ENCODE measurements around the gene P3H4.
A peak's percentile ranks its signal among the peaks of the same experiment; 100 is the strongest.
"Not testable (repeated sequence)": the region's sequence is repeated elsewhere in the genome, so short reads cannot be mapped to it uniquely, and the experiment has no call there.

Gene P3H4

DNA sequence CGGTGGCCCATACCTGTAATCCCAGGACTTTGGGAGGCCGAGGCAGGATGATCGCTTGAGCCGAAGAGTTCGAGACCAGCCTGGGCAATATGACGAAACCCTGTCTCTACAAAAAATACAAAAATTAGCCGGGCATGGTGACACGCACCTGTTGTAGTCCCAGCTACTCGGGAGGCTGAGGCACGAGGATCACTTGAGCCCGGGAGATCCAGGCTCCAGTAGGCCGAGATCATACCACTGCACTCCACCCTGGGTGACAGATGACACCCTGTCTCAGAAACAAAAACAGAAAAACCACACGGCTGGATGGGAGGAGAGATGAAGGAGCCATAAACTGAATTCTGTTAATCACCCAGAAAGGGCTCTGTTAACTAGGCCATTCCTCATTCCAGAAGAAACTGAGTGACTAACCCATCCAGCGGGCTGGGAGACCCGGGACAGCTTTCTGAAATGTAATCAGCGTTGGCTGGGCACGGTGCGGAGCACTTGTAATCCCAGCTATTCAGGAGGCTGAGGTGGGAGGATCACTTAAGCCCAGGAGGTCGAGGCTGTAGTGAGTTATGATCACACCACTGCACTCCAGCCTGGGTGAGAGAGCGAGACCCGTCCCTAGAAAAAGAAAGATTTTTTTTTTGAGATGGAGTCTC is 24.9 kb upstream of the P3H4 start:
- Histone ChIP-seq H3K9me3 (ENCODE audit: control insufficient read depth, insufficient read depth, low read length) (no peaks in the 10 kb centered on the region), H3K4me1 (ENCODE audit: control insufficient read depth, insufficient read depth, low read length) (no peaks in the 10 kb centered on the region), H3K4me3 (ENCODE audit: low read length) (no peak overlapping the region; the same call in 1 of the 2 replicates), H3K27me3 (ENCODE audit: control insufficient read depth, insufficient read depth, low read length) (no peaks in the 10 kb centered on the region), H3K36me3 (ENCODE audit: control insufficient read depth, insufficient read depth, low read length) (no peaks in the 10 kb centered on the region), H3K27ac (ENCODE audit: low read length) (no peak overlapping the region)
- no CpG with 5 or more reads among the region's 21 CpGs for WGBS (ENCODE audit: insufficient coverage, insufficient read length)
- DNase-seq (ENCODE audit: low read depth, low spot score), result no peak

DNA sequence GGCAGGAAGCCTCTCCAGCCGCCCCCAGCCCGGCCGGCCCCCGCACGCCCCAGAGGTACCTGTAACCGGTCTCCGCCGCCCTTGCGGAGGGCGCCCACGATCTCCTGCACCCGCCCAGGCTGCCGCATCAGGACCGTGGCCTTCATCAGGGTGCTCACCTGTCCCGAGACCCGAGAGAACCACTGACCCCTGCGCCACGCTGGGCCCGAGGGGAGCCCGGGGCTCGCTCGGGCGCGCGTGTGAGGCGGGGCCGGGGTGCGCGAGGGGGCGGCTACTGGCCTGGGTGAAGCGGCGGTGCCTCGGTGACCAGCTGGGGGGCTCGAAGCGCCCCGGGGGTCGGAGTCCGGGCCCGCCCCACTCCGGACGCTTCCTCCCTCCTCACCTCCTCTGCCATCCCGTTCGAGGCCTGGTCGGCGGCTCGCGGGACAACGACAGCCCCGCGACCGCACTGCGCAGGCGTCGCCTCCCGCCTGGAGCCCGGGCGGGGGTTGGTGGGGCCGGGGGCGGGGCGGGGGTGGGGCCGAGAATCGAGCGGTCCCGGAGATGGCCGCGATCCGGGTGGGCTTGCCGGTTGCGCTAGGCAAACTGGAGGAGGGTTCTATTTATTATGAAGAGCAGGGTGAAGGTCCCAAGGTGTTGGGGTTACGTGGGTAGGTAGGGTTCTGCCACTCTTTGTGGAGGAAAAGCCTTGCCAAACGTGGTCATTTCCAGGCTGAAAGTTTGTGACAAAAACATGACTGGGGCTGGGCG is 24.2 kb upstream of the P3H4 start, which contains the start of gene NT5C3B:
NT5C3B (minus strand) TSS at position 433 of the 750 bp plus-strand sequence; CDS start at position 394, 39 bp downstream.
- Histone ChIP-seq H3K4me1 (ENCODE audit: control insufficient read depth, insufficient read depth, low read length) (no peaks in the 10 kb centered on the region), H3K27ac (ENCODE audit: low read length) (no peak within 1 kb of the TSS), H3K27me3 (ENCODE audit: control insufficient read depth, insufficient read depth, low read length) (no peaks in the 10 kb centered on the region), H3K36me3 (ENCODE audit: control insufficient read depth, insufficient read depth, low read length) (no peaks in the 10 kb centered on the region; the same call in 1 of the 2 replicates), H3K4me3 (ENCODE audit: low read length) (peak within 1 kb of the TSS; percentile 48), H3K9me3 (ENCODE audit: control insufficient read depth, insufficient read depth, low read length) (no peaks in the 10 kb centered on the region)
- no peak for DNase-seq (ENCODE audit: low read depth, low spot score)
- no CpG with 5 or more reads among the region's 72 CpGs for WGBS (ENCODE audit: insufficient coverage, insufficient read length)

DNA sequence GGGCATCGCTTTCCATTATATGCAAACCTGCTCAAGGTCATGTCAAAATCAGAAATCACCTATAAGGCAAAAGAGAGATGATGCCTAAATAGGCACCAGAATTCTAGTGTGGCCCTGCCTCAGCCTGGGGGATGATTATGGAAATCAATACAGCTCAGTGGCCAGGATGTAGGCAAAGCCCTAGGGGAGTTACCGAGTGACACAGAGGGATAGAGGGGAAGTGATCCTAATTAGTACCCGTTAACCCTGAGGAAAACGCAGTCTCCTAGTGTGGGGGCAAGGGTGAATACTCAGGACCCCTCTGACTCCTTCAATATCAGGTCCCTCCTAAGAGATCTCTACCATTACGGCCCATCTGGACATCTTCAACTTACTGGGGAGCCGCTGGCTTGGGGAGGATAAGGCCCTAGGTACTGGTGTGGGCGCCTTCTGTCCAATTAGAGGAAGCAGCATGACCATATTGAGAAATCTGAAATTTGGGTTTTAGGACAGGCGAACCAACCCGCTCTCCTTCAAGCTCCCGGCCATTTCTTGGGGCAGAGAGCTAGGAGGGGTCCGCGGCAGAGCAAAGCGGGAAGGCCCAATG is 23.6 kb upstream of the P3H4 start:
- Histone ChIP-seq H3K9me3 (ENCODE audit: control insufficient read depth, insufficient read depth, low read length) (no peaks in the 10 kb centered on the region), H3K4me3 (ENCODE audit: low read length) (peak overlapping the region; percentile 48; the same call in 1 of the 2 replicates), H3K4me1 (ENCODE audit: control insufficient read depth, insufficient read depth, low read length) (no peaks in the 10 kb centered on the region), H3K27ac (ENCODE audit: low read length) (no peak overlapping the region), H3K36me3 (ENCODE audit: control insufficient read depth, insufficient read depth, low read length) (peaks cover 3% of the 10 kb centered on the region; the same call in 1 of the 2 replicates), H3K27me3 (ENCODE audit: control insufficient read depth, insufficient read depth, low read length) (no peaks in the 10 kb centered on the region)
- no peak for DNase-seq (ENCODE audit: low read depth, low spot score)
- no CpG with 5 or more reads among the region's 13 CpGs for WGBS (ENCODE audit: insufficient coverage, insufficient read length)

DNA sequence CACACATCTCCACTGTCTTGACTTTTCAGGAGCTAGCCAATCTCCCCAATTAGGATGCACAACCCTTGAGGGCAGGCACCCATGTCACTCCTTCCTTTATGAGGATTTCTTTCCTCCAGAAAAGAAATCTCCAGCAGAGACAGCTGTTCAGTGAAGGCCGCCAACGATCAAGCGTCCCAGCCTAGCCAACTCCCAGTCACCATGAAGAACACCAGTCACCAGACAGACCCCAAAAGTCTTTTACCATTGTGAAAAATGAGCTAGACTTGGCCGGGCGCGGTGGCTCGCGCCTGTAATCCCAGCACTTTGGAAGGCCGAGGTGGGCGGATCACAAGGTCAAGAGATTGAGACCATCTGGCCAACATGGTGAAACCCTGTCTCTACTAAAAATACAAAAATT is 18.2 kb upstream of the P3H4 start:
- peaks cover 18% of the 10 kb centered on the region for H3K36me3 ChIP-seq (ENCODE audit: control insufficient read depth, insufficient read depth, low read length)

DNA sequence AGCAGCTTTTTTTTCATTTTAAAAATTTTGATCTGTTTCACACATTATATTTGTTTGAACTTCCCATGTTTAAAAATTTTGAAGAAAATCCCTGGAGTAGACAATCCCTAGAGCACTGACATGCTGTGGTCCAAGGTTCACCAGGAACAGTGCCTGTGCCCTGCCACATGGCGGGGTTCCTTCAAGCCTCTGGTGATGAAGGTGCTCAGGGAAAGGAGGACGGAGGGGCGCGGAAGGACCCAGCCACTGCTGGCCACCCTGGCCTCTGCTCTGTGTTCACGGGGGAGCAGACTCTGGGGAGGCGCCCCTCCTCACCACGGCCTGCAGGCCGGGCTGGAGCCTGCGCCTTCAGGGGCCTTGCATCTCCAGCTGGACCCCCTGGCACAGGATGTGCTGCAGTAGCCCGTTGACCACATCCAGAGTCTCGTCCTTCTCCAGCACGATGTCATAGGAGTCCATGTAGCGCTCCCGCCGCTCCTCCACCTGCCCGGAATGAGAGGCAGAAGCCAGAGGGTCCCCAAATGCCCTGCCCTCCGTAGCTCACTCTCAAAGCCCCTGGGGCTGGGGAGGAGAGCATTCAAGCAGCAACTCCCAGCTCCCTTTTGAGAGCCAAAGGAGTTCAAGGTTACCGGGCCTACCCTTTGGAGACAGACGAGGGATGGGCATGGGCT is 13.6 kb upstream of the P3H4 start:
- no peak for DNase-seq (ENCODE audit: low read depth, low spot score)
- H3K27ac ChIP-seq (ENCODE audit: low read length), result no peak overlapping the region
- H3K9me3 ChIP-seq (ENCODE audit: control insufficient read depth, insufficient read depth, low read length), result no peaks in the 10 kb centered on the region
- WGBS (ENCODE audit: insufficient coverage, insufficient read length), result no CpG with 5 or more reads among the region's 19 CpGs
- H3K4me1 ChIP-seq (ENCODE audit: control insufficient read depth, insufficient read depth, low read length), result no peaks in the 10 kb centered on the region
- H3K36me3 ChIP-seq (ENCODE audit: control insufficient read depth, insufficient read depth, low read length), result peaks cover 25% of the 10 kb centered on the region
- H3K27me3 ChIP-seq (ENCODE audit: control insufficient read depth, insufficient read depth, low read length), result no peaks in the 10 kb centered on the region
- H3K4me3 ChIP-seq (ENCODE audit: low read length), result no peak overlapping the region

More for the DNA sequence above, 18.2 kb upstream of the P3H4 start:
- H3K9me3 ChIP-seq (ENCODE audit: control insufficient read depth, insufficient read depth, low read length); H3K4me3 ChIP-seq (ENCODE audit: low read length); DNase-seq (ENCODE audit: low read depth, low spot score); H3K27ac ChIP-seq (ENCODE audit: low read length); H3K4me1 ChIP-seq (ENCODE audit: control insufficient read depth, insufficient read depth, low read length); H3K27me3 ChIP-seq (ENCODE audit: control insufficient read depth, insufficient read depth, low read length): not testable (repeated sequence)
- no CpG with 5 or more reads among the region's 10 CpGs for WGBS (ENCODE audit: insufficient coverage, insufficient read length)

DNA sequence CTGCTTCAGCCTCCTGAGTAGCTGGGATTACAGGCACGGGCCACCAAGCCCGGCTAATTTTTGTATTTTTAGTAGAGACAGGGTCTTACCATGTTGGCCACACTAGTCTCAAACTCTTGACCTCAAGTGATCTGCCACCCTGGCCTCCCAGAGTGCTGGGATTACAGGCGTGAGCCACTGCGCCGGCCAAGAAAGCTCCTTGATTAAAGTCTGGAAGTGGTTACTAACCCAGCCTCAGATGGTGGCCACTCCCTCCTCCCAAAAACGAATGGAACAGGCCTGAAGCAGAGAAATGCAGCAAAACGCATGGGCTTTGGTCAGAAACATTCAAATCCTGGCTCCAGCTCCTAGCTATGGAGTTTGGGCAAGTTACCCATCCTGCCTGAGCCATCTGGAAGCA is 12.3 kb upstream of the P3H4 start:
- H3K4me3 ChIP-seq (ENCODE audit: low read length), result no peak overlapping the region
- peaks cover 5% of the 10 kb centered on the region for H3K4me1 ChIP-seq (ENCODE audit: control insufficient read depth, insufficient read depth, low read length)
- no peak for DNase-seq (ENCODE audit: low read depth, low spot score)
- H3K36me3 ChIP-seq (ENCODE audit: control insufficient read depth, insufficient read depth, low read length), result peaks cover 31% of the 10 kb centered on the region
- H3K27me3 ChIP-seq (ENCODE audit: control insufficient read depth, insufficient read depth, low read length), result no peaks in the 10 kb centered on the region
- no CpG with 5 or more reads among the region's 7 CpGs for WGBS (ENCODE audit: insufficient coverage, insufficient read length)
- H3K27ac ChIP-seq (ENCODE audit: low read length), result no peak overlapping the region
- H3K9me3 ChIP-seq (ENCODE audit: control insufficient read depth, insufficient read depth, low read length), result no peaks in the 10 kb centered on the region

DNA sequence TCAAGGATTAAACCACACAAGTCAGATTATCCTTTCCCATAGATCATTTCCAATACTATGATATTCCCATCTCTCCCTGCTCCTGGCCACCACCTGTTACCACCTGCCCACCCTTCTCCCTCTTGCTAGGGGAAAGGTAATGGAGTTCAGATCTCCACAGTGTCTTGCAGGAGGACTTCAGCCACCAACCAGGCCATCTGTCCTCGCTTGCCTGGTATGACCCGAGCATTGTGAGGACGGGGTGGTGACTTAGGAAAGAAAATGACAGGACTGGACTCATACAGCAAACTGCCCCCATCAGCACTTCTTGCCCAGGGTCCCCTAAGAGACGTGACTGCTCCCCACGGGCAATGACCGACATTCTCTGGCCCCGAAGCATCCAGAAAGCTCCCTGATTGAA is 11.8 kb upstream of the P3H4 start:
- H3K36me3 ChIP-seq (ENCODE audit: control insufficient read depth, insufficient read depth, low read length), result peaks cover 28% of the 10 kb centered on the region
- no peaks in the 10 kb centered on the region for H3K9me3 ChIP-seq (ENCODE audit: control insufficient read depth, insufficient read depth, low read length)
- H3K27ac ChIP-seq (ENCODE audit: low read length), result no peak overlapping the region
- WGBS (ENCODE audit: insufficient coverage, insufficient read length), result no CpG with 5 or more reads among the region's 7 CpGs
- H3K4me3 ChIP-seq (ENCODE audit: low read length), result no peak overlapping the region
- DNase-seq (ENCODE audit: low read depth, low spot score), result no peak
- H3K27me3 ChIP-seq (ENCODE audit: control insufficient read depth, insufficient read depth, low read length), result no peaks in the 10 kb centered on the region
- peaks cover 7% of the 10 kb centered on the region for H3K4me1 ChIP-seq (ENCODE audit: control insufficient read depth, insufficient read depth, low read length)

DNA sequence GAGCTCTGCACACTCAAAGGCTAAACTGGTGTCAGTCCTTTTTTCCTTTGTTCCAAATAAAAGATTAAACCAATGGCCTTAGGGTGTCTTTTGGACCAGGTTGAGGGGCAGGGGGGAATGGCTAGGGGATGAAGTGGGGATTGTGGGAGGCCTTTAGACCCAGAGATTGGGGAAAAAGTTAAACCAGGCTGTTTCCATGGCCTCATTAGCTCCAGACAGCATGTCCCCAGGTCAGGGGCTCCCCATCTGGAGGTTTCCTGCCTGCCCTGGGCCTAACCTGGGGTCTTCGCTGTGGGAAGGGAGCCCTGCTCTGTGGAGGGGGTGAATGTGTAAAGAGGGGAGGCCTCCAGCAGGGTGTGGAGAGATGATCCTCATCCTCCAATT is 11.4 kb upstream of the P3H4 start:
- no peak for DNase-seq (ENCODE audit: low read depth, low spot score)
- WGBS (ENCODE audit: insufficient coverage, insufficient read length), result no CpG with 5 or more reads among the region's 1 CpG
- H3K4me3 ChIP-seq (ENCODE audit: low read length), result no peak overlapping the region
- peaks cover 7% of the 10 kb centered on the region for H3K4me1 ChIP-seq (ENCODE audit: control insufficient read depth, insufficient read depth, low read length)
- H3K27ac ChIP-seq (ENCODE audit: low read length), result no peak overlapping the region
- H3K27me3 ChIP-seq (ENCODE audit: control insufficient read depth, insufficient read depth, low read length), result no peaks in the 10 kb centered on the region
- H3K36me3 ChIP-seq (ENCODE audit: control insufficient read depth, insufficient read depth, low read length), result peaks cover 27% of the 10 kb centered on the region
- H3K9me3 ChIP-seq (ENCODE audit: control insufficient read depth, insufficient read depth, low read length), result no peaks in the 10 kb centered on the region

DNA sequence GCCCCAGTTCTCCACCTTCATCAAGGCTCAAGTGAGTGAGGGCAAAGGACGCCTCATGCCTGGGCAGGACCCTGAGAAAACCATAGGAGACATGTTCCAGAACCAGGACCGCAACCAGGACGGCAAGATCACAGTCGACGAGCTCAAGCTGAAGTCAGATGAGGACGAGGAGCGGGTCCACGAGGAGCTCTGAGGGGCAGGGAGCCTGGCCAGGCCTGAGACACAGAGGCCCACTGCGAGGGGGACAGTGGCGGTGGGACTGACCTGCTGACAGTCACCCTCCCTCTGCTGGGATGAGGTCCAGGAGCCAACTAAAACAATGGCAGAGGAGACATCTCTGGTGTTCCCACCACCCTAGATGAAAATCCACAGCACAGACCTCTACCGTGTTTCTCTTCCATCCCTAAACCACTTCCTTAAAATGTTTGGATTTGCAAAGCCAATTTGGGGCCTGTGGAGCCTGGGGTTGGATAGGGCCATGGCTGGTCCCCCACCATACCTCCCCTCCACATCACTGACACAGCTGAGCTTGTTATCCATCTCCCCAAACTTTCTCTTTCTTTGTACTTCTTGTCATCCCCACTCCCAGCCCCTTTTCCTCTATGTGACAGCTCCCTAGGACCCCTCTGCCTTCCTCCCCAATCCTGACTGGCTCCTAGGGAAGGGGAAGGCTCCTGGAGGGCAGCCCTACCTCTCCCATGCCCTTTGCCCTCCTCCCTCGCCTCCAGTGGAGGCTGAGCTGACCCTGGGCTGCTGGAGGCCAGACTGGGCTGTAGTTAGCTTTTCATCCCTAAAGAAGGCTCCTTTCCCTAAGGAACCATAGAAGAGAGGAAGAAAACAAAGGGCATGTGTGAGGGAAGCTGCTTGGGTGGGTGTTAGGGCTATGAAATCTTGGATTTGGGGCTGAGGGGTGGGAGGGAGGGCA is 10.7 kb upstream of the P3H4 start:
- Histone ChIP-seq H3K36me3 (ENCODE audit: control insufficient read depth, insufficient read depth, low read length) (peaks cover 25% of the 10 kb centered on the region), H3K27me3 (ENCODE audit: control insufficient read depth, insufficient read depth, low read length) (no peaks in the 10 kb centered on the region), H3K4me3 (ENCODE audit: low read length) (no peak overlapping the region), H3K27ac (ENCODE audit: low read length) (no peak overlapping the region), H3K4me1 (ENCODE audit: control insufficient read depth, insufficient read depth, low read length) (peaks cover 7% of the 10 kb centered on the region), H3K9me3 (ENCODE audit: control insufficient read depth, insufficient read depth, low read length) (no peaks in the 10 kb centered on the region)
- no peak for DNase-seq (ENCODE audit: low read depth, low spot score)
- no CpG with 5 or more reads among the region's 12 CpGs for WGBS (ENCODE audit: insufficient coverage, insufficient read length)
